ENCODE results near the gene ORMDL2.
"Not testable (repeated sequence)": the region's sequence is repeated elsewhere in the genome, so short reads cannot be mapped to it uniquely, and the experiment has no call there.

ORMDL2 gene

GRCh38 chr12:55861396-55861795, 43.6 kb downstream of the ORMDL2 start:
- TF ChIP-seq, protein P1, sequence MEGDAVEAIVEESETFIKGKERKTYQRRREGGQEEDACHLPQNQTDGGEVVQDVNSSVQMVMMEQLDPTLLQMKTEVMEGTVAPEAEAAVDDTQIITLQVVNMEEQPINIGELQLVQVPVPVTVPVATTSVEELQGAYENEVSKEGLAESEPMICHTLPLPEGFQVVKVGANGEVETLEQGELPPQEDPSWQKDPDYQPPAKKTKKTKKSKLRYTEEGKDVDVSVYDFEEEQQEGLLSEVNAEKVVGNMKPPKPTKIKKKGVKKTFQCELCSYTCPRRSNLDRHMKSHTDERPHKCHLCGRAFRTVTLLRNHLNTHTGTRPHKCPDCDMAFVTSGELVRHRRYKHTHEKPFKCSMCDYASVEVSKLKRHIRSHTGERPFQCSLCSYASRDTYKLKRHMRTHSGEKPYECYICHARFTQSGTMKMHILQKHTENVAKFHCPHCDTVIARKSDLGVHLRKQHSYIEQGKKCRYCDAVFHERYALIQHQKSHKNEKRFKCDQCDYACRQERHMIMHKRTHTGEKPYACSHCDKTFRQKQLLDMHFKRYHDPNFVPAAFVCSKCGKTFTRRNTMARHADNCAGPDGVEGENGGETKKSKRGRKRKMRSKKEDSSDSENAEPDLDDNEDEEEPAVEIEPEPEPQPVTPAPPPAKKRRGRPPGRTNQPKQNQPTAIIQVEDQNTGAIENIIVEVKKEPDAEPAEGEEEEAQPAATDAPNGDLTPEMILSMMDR (conservative IDR thresholded peaks at IDR 0.05), result no peak
- no peak overlapping the region for H3K27ac ChIP-seq

DNA sequence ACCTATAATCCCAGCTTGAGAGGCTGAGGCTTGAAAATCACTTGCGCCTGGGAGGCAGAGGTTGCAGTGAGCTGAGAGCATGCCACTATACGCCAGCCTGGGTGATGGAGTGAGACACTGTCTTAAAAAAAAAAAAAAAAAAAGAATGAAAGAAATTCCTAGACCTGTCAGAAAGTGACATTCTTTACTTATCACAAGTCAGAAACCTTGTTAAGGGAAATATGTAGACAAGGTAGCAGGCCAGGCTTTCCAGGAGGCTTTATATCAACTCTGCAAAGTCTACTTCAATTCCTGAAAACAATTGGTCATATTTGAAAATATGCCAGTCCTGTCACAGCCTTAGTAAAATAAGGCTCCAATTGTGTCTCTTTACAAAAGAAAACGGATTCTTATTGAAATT, 44.0 kb downstream of the ORMDL2 start:
- TF ChIP-seq, protein P1 (conservative IDR thresholded peaks at IDR 0.05), result no peak
- H3K27ac ChIP-seq, result no peak overlapping the region

- TF ChIP-seq, protein P1 (conservative IDR thresholded peaks at IDR 0.05), result no peak
- no peak overlapping the region for H3K27ac ChIP-seq
Measured at GRCh38 chr12:55862286-55862685, 44.4 kb downstream of the ORMDL2 start.

GRCh38 chr12:55862931-55863330, 45.1 kb downstream of the ORMDL2 start:
- H3K27ac ChIP-seq, result not testable (repeated sequence)

DNA sequence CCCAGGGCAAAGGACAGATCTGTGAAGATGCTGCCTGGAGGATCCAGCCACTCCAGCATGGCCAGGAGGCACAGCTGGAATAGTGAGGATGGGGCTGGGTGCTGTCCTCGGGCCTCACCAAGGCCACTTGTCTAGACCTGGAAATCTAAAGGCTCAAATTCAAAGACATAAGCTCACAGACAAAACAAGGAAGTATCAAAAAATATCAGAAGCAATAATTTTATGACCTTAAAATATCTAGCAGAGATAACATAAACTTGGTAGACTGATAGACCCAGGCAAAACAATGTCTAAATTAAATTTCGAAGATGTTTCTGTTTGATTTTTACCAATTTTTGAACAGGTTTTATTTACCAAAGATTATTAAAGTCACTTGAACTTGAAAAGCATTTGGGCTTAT, 47.5 kb downstream of the ORMDL2 start:
- TF ChIP-seq, protein P1 (conservative IDR thresholded peaks at IDR 0.05), result no peak
- H3K27ac ChIP-seq, result no peak overlapping the region

- not testable (repeated sequence) for H3K27ac ChIP-seq
Measured at GRCh38 chr12:55866454-55867004, 48.7 kb downstream of the ORMDL2 start.

Data from VCaP (cell line).